ENCODE results near the gene MAP1S. TPM values are rescaled to one million over a fixed set of nuclear protein-coding genes. Genes with fewer than 3 reads are reported as not detected.
"Not testable (repeated sequence)": the region's sequence is repeated elsewhere in the genome, so short reads cannot be mapped to it uniquely, and the experiment has no call there.

MAP1S gene
- total and polyA plus RNA-seq, 10 donors = 15.0 to 63.1 (median 35.5) TPM

DNA sequence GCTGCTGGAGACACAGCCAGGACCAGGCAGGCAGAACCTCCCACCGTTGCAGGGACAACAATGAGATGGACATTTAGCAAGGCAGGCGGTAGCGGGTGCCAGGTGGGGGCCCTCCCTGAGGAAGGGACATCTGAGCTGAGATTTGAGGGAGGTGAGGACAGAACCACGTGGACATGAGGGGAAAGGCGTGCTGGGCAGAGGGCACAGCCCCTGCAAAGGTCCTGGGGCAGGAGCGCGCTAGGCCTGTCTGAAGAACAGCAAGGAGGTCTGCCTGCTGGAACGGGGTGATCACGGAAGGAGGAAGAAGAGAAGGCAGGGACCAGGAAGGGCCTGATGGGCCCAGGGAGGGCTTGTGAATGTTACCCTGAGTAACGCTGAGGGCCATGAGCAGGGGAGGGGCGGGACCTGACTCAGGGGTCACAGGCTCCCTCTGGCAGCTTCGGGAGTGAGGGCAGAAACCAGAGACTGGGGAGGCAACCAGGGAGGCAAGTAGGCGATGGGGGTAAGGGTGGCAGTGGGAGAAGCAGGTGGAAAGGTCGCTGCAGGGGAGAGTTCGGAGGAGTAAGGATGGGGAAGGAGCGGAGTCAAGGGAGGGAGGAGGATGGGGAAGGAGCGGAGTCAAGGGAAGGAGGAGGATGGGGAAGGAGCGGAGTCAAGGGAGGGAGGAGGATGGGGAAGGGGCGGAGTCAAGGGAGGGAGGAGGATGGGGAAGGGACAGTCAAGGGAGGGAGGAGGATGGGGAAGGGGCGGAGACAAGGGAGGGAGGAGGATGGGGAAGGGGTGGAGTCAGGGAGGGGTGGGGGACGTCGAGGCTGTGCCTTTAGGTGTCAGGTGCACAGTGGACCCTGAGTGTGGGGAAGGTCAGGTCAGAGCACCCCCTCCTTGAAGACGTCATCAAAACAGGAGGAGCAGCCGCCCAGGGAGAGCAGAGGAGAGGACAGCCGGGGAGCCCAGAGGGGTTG lies 60.0 kb downstream of the MAP1S start:
- intact Hi-C loops (cut with DNase I; ENCODE audit: low total_unique reads) = no loop called here
- peaks cover 0 to 22% (median 0%) of the 10 kb centered on the region in 7 donors for H3K27me3 ChIP-seq (replicated peaks in 1 of 7)
- peaks cover 0 to 57% (median 13%) of the 10 kb centered on the region in 6 donors for H3K36me3 ChIP-seq
- peak overlapping the region in 4 of 8 donors; percentile 15 to 53 (median 34) for H3K4me3 ChIP-seq
- peak overlapping the region in 3 of 8 donors; percentile 63 to 83 (median 83) for H3K27ac ChIP-seq
- DNase-seq = peak; percentile 87
- no peaks in the 10 kb centered on the region for H3K9me3 ChIP-seq
- TF ChIP-seq POLR2AphosphoS5 (IDR thresholded peaks at IDR 0.05) (peak in 1 of 3 donors; percentile 25), POLR2A (IDR thresholded peaks at IDR 0.05) (no peak)
- WGBS, 5 donors = 26 to 50% (median 32%) methylated on average over 25 of the region's 25 CpGs
- peaks cover 3 to 55% (median 22%) of the 10 kb centered on the region in 6 donors for H3K4me1 ChIP-seq

DNA sequence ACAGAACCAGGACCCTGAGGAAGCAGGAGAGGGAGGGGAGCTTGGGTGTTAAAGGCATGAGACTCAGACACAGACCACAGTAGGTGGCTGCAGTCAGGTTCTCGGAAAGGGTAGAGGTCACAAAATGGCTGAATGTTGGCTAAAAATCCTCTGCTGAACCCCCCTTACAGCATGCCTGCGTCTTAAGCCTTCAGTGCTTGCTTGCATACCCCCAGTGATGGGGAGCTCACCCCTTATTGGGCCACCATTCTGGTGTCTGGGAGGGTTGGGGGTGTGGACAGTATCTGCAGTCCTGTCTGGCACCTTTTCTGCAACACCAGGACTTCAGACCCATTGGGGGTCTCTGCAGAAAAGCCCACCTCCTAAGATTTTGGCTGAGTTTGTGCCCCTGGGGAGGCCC lies 61.5 kb downstream of the MAP1S start:
- Histone ChIP-seq H3K27me3 (replicated peaks in 1 of 7) (peaks cover 0 to 22% (median 0%) of the 10 kb centered on the region in 7 donors), H3K27ac (no peak overlapping the region), H3K36me3 (peaks cover 0 to 57% (median 20%) of the 10 kb centered on the region in 6 donors), H3K9me3 (no peaks in the 10 kb centered on the region), H3K4me1 (peaks cover 3 to 47% (median 18%) of the 10 kb centered on the region in 6 donors), H3K4me3 (no peak overlapping the region)
- intact Hi-C loops (cut with DNase I; ENCODE audit: low total_unique reads) = loop anchor here (5.0 kb wide), 1 partner anchor 77 kb away; the partner anchor contains the start of gene RPL18A
- TF ChIP-seq POLR2A (IDR thresholded peaks at IDR 0.05) (no peak), POLR2AphosphoS5 (IDR thresholded peaks at IDR 0.05) (no peak), CTCF (IDR thresholded peaks at IDR 0.05 in 8 of 11, conservative IDR thresholded peaks at IDR 0.05 in 3 of 11) (no peak)
- DNase-seq = no peak
- WGBS, 5 donors = 85 to 96% (median 91%) methylated on average over 2 of the region's 2 CpGs

DNA sequence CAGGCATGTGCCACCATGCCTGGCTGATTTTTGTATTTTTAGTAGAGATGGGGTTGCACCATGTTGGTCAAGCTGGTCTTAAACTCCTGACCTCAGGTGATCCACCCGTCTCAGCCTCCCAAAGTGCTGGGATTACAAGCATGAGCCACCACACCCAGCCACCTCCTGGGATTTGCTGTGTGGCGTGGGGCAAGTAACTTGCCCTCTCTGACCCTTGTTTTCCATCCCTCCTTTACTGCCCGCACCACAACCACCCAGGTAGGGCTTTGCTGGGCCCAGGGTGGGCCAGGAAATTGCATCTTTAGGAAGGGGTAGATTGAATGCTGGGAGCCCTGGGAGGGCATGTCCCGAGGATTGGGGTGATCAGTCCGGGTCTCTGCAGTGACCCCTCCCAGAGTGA lies 64.4 kb downstream of the MAP1S start:
- H3K4me1 ChIP-seq = peaks cover 3 to 22% (median 8%) of the 10 kb centered on the region in 6 donors
- 77 to 90% (median 87%) methylated on average over 3 to 5 of the region's 5 CpGs for WGBS, 5 donors
- not testable (repeated sequence) for H3K4me3 ChIP-seq, H3K9me3 ChIP-seq, DNase-seq, H3K27ac ChIP-seq
- H3K27me3 ChIP-seq (replicated peaks in 1 of 7) = peaks cover 0 to 13% (median 0%) of the 10 kb centered on the region in 7 donors
- intact Hi-C loops (cut with DNase I; ENCODE audit: low total_unique reads) = loop anchor here (5.0 kb wide), 1 partner anchor 74 kb away; the partner anchor contains the start of gene RPL18A
- H3K36me3 ChIP-seq = peaks cover 0 to 77% (median 31%) of the 10 kb centered on the region in 6 donors

Other genes starting within 250 kb of the MAP1S start
- gene SLC27A1, start 249.0 kb upstream of the MAP1S start, total RNA-seq = 10 to 100 TPM; 11.3 to 23.3 (median 18.6) TPM
- gene SLC27A1, start 249.0 kb upstream of the MAP1S start, polyA plus RNA-seq = 10 to 100 TPM in 1 of 3 donors, 1 to 10 TPM in 2; 4.8 to 14.7 (median 9.3) TPM
- 100 to 1,000 TPM in 2 of 7 donors, 10 to 100 TPM in 5; 70.6 to 111 (median 83.7) TPM for gene PGLS, start 207.8 kb upstream of the MAP1S start, total RNA-seq
- 100 to 1,000 TPM in 2 of 3 donors, 10 to 100 TPM in 1; 94.8 to 118 (median 109) TPM for gene PGLS, start 207.8 kb upstream of the MAP1S start, polyA plus RNA-seq
- gene COLGALT1, start 163.8 kb upstream of the MAP1S start, total RNA-seq = 100 to 1,000 TPM in 4 of 7 donors, 10 to 100 TPM in 3; 89.4 to 146 (median 116) TPM
- gene COLGALT1, start 163.8 kb upstream of the MAP1S start, polyA plus RNA-seq = 10 to 100 TPM; 52.4 to 86.4 (median 83.1) TPM
- 10 to 100 TPM in 1 of 7 donors, 1 to 10 TPM in 6; 2.9 to 10.7 (median 5.1) TPM for gene UNC13A, start 31.1 kb upstream of the MAP1S start, total RNA-seq
- gene UNC13A, start 31.1 kb upstream of the MAP1S start, polyA plus RNA-seq = 1 to 10 TPM in 2 of 3 donors, under 1 TPM in 1; 0.73 to 6.2 (median 1.7) TPM
- 10 to 100 TPM; 19.7 to 48.3 (median 34.5) TPM for gene FCHO1, start 32.0 kb downstream of the MAP1S start, total RNA-seq
- gene FCHO1, start 32.0 kb downstream of the MAP1S start, polyA plus RNA-seq = 10 to 100 TPM; 11.3 to 20.3 (median 15.3) TPM
- 1 to 10 TPM in 2 of 7 donors, under 1 TPM in 3, not detected in 2; 0.36 to 1.6 (median 0.88) TPM for gene B3GNT3, start 75.7 kb downstream of the MAP1S start, total RNA-seq
- under 1 TPM in 2 of 3 donors, not detected in 1; 0.05 to 0.16 TPM for gene B3GNT3, start 75.7 kb downstream of the MAP1S start, polyA plus RNA-seq
- 1 to 10 TPM; 2.1 to 6.3 (median 3.4) TPM for gene INSL3, start 102.0 kb downstream of the MAP1S start, total RNA-seq
- gene INSL3, start 102.0 kb downstream of the MAP1S start, polyA plus RNA-seq = 1 to 10 TPM; 2.1 to 3.2 (median 2.6) TPM
- gene JAK3, start 128.5 kb downstream of the MAP1S start, total RNA-seq = 100 to 1,000 TPM in 5 of 7 donors, 10 to 100 TPM in 2; 64.3 to 203 (median 147) TPM
- 10 to 100 TPM; 30.6 to 81.1 (median 58.2) TPM for gene JAK3, start 128.5 kb downstream of the MAP1S start, polyA plus RNA-seq
- 1,000 to 10,000 TPM; 1,310 to 2,382 (median 1,642) TPM for gene RPL18A, start 140.4 kb downstream of the MAP1S start, total RNA-seq
- gene RPL18A, start 140.4 kb downstream of the MAP1S start, polyA plus RNA-seq = 1,000 to 10,000 TPM; 4,642 to 6,872 (median 5,294) TPM
- under 1 TPM in 5 of 7 donors, not detected in 2; 0.27 to 0.44 (median 0.32) TPM for gene SLC5A5, start 152.5 kb downstream of the MAP1S start, total RNA-seq
- gene SLC5A5, start 152.5 kb downstream of the MAP1S start, polyA plus RNA-seq = under 1 TPM; 0.19 to 0.52 (median 0.30) TPM
- 10 to 100 TPM; 29.5 to 48.6 (median 41.2) TPM for gene CCDC124, start 213.5 kb downstream of the MAP1S start, total RNA-seq
- gene CCDC124, start 213.5 kb downstream of the MAP1S start, polyA plus RNA-seq = 10 to 100 TPM; 62.4 to 89.9 (median 86.1) TPM
- gene KCNN1, start 247.6 kb downstream of the MAP1S start, total RNA-seq = not detected
- under 1 TPM; 0.03 to 0.10 (median 0.04) TPM for gene KCNN1, start 247.6 kb downstream of the MAP1S start, polyA plus RNA-seq

Data from spleen (tissue), 11 donors.